ENCODE results near the gene CHIA.

Gene CHIA

GRCh38 chr1:111364690-111365089 is 74.0 kb downstream of the CHIA start:
- H3K36me3 ChIP-seq (ENCODE audit: insufficient read depth, low read length) = no peaks in the 10 kb centered on the region
- H3K9ac ChIP-seq (ENCODE audit: low read depth, low read length) = no peak overlapping the region
- no peaks in the 10 kb centered on the region for H3K9me3 ChIP-seq (ENCODE audit: control insufficient read depth, insufficient read depth, low read length)
- H3K4me1 ChIP-seq (ENCODE audit: insufficient read depth, low read length) = peaks cover 35% of the 10 kb centered on the region

- H3K36me3 ChIP-seq (ENCODE audit: insufficient read depth, low read length) = no peaks in the 10 kb centered on the region
- no peak overlapping the region for H3K9ac ChIP-seq (ENCODE audit: low read depth, low read length)
- no peaks in the 10 kb centered on the region for H3K9me3 ChIP-seq (ENCODE audit: control insufficient read depth, insufficient read depth, low read length)
- H3K4me1 ChIP-seq (ENCODE audit: insufficient read depth, low read length) = peaks cover 29% of the 10 kb centered on the region
Observed at GRCh38 chr1:111366256-111366655, 75.6 kb downstream of the CHIA start.

DNA sequence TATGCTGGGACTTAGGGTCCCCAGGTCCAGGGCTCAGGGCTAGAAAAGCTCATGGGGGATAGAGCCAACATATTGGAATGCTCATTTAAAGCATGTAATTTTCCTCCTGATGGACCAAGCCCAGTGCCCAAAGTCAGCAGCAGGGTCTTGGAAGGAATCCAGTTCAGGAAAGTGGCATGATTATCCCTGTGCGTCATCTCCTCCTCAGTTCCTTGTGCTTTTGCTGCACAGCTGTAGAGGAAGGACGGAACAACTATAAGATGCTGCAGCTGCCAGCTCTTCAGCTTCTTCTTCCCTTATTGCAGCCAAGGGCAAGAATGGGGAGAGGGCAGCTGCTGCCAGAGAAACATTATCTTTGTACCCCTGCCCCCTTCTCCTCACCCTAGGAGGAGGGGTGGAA is 78.5 kb downstream of the CHIA start:
- H3K9me3 ChIP-seq (ENCODE audit: control insufficient read depth, insufficient read depth, low read length) = no peaks in the 10 kb centered on the region
- H3K4me1 ChIP-seq (ENCODE audit: insufficient read depth, low read length) = peaks cover 20% of the 10 kb centered on the region
- H3K9ac ChIP-seq (ENCODE audit: low read depth, low read length) = no peak overlapping the region
- H3K36me3 ChIP-seq (ENCODE audit: insufficient read depth, low read length) = no peaks in the 10 kb centered on the region

- H3K4me1 ChIP-seq (ENCODE audit: insufficient read depth, low read length) = peaks cover 16% of the 10 kb centered on the region
- no peaks in the 10 kb centered on the region for H3K36me3 ChIP-seq (ENCODE audit: insufficient read depth, low read length)
- H3K9me3 ChIP-seq (ENCODE audit: control insufficient read depth, insufficient read depth, low read length) = no peaks in the 10 kb centered on the region
Observed at GRCh38 chr1:111369645-111370044, 79.0 kb downstream of the CHIA start.

More at GRCh38 chr1:111369645-111370044, 79.0 kb downstream of the CHIA start:
- no peak overlapping the region for H3K9ac ChIP-seq (ENCODE audit: low read depth, low read length)
